Gastrocnemius medialis (tissue), 4 donors: ENCODE results near the gene GPR157. TPM values are rescaled to one million over a fixed set of nuclear protein-coding genes. Genes with fewer than 3 reads are reported as not detected.
A peak's percentile ranks its signal among the peaks of the same experiment; 100 is the strongest.

ENCODE experiments used
- ATAC-seq, 2 donors: fragments of 150-250 bp; one replicate each; pipeline ENCODE4 v1.9.1; 2016
- DNase-seq, 2 donors: peaks; one replicate each; pipeline ENCODE4 v3.0.0-alpha.2; 2019
- H3K27ac ChIP-seq, 4 donors: fragments of 200-600 bp; sonication (generic); 1 replicate in 1 of 4; 2 replicates in 3 of 4; pipeline ENCODE4 v1.5.1; 2016 to 2018; ENCODE audit warnings: mild to moderate bottlenecking in 2 of 4, moderate library complexity in 1 of 4
- H3K27me3 ChIP-seq, 3 donors: fragments of 200-600 bp; sonication (generic) in 2 of 3; 1 replicate in 1 of 3; 2 replicates in 2 of 3; pipeline versions ENCODE4 v1.5.1 to v1.6.0; 2016 to 2019; ENCODE audit warnings: mild to moderate bottlenecking in 1 of 3, moderate library complexity in 1 of 3
- H3K36me3 ChIP-seq, 2 donors: fragments of 200-600 bp; sonication (generic) in 1 of 2; one replicate each; pipeline ENCODE4 v1.5.1; 2017 to 2018
- H3K4me1 ChIP-seq, 2 donors: fragments of 200-600 bp; sonication (generic) in 1 of 2; one replicate each; pipeline ENCODE4 v1.5.1; 2016 to 2017; ENCODE audit warnings: mild to moderate bottlenecking in 2 of 2
- H3K4me3 ChIP-seq, 4 donors: fragments of 200-600 bp; sonication (generic) in 3 of 4; 1 replicate in 1 of 4; 2 replicates in 3 of 4; pipeline ENCODE4 v1.5.1; 2016 to 2019; ENCODE audit warnings: mild to moderate bottlenecking in 2 of 4
- H3K9me3 ChIP-seq, 3 donors: fragments of 200-600 bp; sonication (generic) in 2 of 3; 1 replicate in 1 of 3; 2 replicates in 2 of 3; pipeline ENCODE4 v1.5.1; 2016 to 2019
- POLR2A ChIP-seq, 2 donors: fragments of 450-650 bp; IDR thresholded peaks; one replicate each; pipeline ENCODE4 v1.6.1; 2017; ENCODE audit warnings: antibody characterized with exemption in 2 of 2, mild to moderate bottlenecking in 2 of 2, moderate library complexity in 2 of 2
- in situ Hi-C, 4 donors: fragments of 200-750 bp; cut with MboI; loops; one replicate each; pipeline versions ENCODE4 v1.15.0 to v1.8.0; 2017; ENCODE audit warnings: low sequenced_read_pairs in 4 of 4
- intact Hi-C: fragments of 100-400 bp; cut with DNase I; formaldehyde crosslinking; loops from one replicate; pipeline ENCODE4 v1.15.1; 2023; ENCODE audit warnings: low total_unique reads
- total RNA-seq, 4 donors: library from RNA; depleted of rRNA; stranded (reverse); fragments of >200 nt; gene quantifications; one replicate each; pipeline versions ENCODE4 v1.1.0 to v1.2.3, GENCODE V29; 2016
- TF ChIP-seq, protein P1 (sequence below), 5 experiments: fragments of 450-650 bp in 3 of 5; fragments of 200-600 bp in 2 of 5; sonication (generic) in 2 of 5; IDR thresholded peaks in 4 of 5; conservative IDR thresholded peaks in 1 of 5; 1 replicate in 4 of 5; 2 replicates in 1 of 5; pipeline ENCODE4 v1.5.1; 2016 to 2019; ENCODE audit warnings: antibody characterized with exemption in 5 of 5, mild to moderate bottlenecking in 3 of 5, moderate library complexity in 3 of 5

GPR157 gene
- total RNA-seq, 4 donors from 2014 or later = 12.9 to 38.1 (median 18.9) TPM

DNA sequence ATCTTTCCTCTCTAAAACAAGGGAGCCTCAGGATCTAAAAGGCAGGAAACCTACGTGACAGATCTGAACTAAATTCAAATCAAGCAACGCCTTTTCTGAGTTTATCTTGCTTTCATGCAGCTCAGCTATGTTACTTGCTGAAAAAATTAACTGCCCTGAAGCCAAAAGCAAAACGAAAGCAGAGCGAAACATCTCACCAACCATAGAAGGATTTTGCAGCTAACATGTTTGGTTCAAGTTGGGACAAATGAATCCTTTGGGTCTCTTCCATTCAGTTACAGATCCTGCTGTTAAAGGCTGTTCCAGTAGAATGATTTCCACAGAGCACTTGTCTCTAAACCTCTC is 59.9 kb downstream of the GPR157 start:
- Histone ChIP-seq H3K4me1 (peaks cover 59 to 60% of the 10 kb centered on the region in 2 donors), H3K27me3 (no peaks in the 10 kb centered on the region), H3K9me3 (no peaks in the 10 kb centered on the region), H3K27ac (peak overlapping the region; percentile 86 to 98 (median 92)), H3K36me3 (no peaks in the 10 kb centered on the region), H3K4me3 (peak overlapping the region; percentile 26 to 56 (median 32))
- no peak for TF ChIP-seq POLR2A (IDR thresholded peaks at IDR 0.05)
- TF ChIP-seq, protein P1, sequence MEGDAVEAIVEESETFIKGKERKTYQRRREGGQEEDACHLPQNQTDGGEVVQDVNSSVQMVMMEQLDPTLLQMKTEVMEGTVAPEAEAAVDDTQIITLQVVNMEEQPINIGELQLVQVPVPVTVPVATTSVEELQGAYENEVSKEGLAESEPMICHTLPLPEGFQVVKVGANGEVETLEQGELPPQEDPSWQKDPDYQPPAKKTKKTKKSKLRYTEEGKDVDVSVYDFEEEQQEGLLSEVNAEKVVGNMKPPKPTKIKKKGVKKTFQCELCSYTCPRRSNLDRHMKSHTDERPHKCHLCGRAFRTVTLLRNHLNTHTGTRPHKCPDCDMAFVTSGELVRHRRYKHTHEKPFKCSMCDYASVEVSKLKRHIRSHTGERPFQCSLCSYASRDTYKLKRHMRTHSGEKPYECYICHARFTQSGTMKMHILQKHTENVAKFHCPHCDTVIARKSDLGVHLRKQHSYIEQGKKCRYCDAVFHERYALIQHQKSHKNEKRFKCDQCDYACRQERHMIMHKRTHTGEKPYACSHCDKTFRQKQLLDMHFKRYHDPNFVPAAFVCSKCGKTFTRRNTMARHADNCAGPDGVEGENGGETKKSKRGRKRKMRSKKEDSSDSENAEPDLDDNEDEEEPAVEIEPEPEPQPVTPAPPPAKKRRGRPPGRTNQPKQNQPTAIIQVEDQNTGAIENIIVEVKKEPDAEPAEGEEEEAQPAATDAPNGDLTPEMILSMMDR (IDR thresholded peaks at IDR 0.05 in 4 of 5, conservative IDR thresholded peaks at IDR 0.05 in 1 of 5) = no peak
- intact Hi-C loops (loop anchor here (5.0 to 10.0 kb wide), 6 partner anchors 163 to 1054 kb away; partner anchors contain the start of genes ENO1 and H6PD), in situ Hi-C loops (no loop called here)
- ATAC-seq (peak in 1 of 2 donors; percentile 24), DNase-seq (no peak)

DNA sequence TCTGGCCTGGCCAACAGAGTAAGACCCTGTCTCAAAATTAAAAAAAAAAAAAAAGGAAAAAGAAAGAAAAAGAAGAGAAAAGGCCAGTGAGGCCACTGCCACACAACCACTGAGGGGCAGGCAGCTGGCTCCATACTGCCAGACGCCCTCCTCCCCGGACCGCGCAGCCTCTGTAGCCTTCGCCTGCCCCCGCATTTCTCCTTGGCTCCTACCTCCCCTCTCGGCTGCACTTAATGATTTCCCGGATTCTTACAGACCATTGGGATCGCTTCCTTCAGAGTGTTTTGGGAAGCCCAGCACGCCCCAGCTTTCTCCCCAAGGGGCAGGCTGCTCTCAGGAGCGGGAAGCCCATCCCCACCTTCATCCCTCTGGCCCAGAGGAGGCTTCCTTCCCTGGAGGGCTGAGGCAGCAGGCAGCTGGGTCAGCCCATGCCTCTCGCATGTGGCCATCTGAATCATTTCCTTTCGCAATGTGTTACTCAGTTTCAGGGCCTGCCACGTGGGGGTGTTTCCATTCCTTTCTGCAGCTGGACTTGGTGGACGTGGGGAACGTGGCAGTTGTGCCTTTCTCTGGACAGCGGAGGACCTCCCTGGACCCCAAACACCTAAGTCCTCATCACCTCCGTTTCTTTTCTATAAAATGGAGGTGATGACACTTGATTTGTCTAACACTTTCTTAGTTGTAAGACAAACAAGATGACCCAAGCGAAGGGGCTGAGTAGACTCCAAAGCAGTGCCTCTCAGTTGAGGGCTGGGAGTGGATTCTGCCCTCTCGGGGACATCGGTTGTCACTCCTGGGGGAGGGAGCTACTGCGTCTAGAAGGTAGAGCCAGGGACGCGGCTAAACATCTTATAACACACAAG is 61.7 kb downstream of the GPR157 start:
- H3K9me3 ChIP-seq = no peaks in the 10 kb centered on the region
- in situ Hi-C loops = no loop called here
- no peak overlapping the region for H3K4me3 ChIP-seq
- DNase-seq = peak; percentile 90 to 92
- peaks cover 61 to 62% of the 10 kb centered on the region in 2 donors for H3K4me1 ChIP-seq
- ATAC-seq = peak; percentile 54 to 64
- H3K27me3 ChIP-seq = no peaks in the 10 kb centered on the region
- H3K27ac ChIP-seq = peak overlapping the region; percentile 86 to 98 (median 92)
- intact Hi-C loops = loop anchor here (1.0 to 10.0 kb wide), 7 partner anchors 60 to 1052 kb away; partner anchors contain the start of genes ENO1 and H6PD
- TF ChIP-seq, protein P1 (IDR thresholded peaks at IDR 0.05 in 4 of 5, conservative IDR thresholded peaks at IDR 0.05 in 1 of 5) = no peak
- peak; percentile 80 to 86 for TF ChIP-seq POLR2A (IDR thresholded peaks at IDR 0.05)
- no peaks in the 10 kb centered on the region for H3K36me3 ChIP-seq

DNA sequence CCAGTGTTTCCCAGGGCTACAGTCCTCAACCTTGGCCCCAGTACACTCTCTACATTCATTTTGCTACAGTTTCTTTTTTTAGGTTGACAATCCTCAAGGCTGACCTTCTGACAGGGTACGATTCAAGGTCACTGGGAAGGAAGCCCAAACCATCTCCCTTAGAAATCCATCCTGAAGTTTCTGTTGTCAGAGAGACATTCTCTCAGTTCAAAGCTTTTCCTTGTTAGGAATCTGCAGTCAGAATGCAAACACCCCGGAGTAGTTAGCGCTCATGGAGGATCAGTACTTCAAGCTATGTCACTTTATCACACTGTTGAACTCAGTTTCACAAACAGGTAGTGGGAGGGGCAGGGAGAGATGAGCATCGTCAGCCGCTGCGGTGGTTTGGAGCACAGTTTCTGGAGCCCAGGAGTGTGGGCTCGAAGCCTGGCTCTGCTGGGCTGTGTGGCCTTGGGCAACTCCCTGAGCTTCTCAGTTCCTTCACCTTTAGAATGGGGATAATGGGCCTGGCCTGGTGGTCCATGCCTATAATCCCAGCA is 63.6 kb downstream of the GPR157 start:
- no peak for ATAC-seq
- Histone ChIP-seq H3K4me3 (no peak overlapping the region), H3K27me3 (no peaks in the 10 kb centered on the region), H3K27ac (peak overlapping the region; percentile 86 to 98 (median 92)), H3K36me3 (no peaks in the 10 kb centered on the region), H3K4me1 (peaks cover 75 to 77% of the 10 kb centered on the region in 2 donors), H3K9me3 (no peaks in the 10 kb centered on the region)
- in situ Hi-C loops (no loop called here), intact Hi-C loops (loop anchor here (5.0 to 10.0 kb wide), 6 partner anchors 167 to 1050 kb away; partner anchors contain the start of genes ENO1 and H6PD)
- peak in 1 of 2 donors; percentile 14 for TF ChIP-seq POLR2A (IDR thresholded peaks at IDR 0.05)
- TF ChIP-seq, protein P1 (IDR thresholded peaks at IDR 0.05 in 4 of 5, conservative IDR thresholded peaks at IDR 0.05 in 1 of 5) = no peak
- DNase-seq = no peak

DNA sequence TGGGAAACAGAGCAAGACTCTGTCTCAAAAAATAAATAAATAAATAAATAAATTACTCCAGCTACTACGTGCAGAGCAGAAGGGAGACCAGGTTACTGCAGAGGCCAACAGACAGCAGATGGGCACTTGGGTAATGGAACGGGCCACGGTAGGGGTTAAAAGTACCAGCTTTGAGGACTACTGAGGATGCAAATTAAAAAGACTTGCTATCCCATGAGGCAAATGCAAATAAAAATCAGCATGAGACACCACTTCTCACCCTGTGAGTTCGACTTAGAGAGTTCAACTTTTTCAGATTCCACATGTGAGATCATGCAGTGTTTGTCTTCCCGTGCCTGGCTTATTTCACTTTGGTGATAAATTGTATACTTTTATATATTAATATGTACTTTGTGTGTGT is 66.1 kb downstream of the GPR157 start:
- peaks cover 65 to 67% of the 10 kb centered on the region in 2 donors for H3K4me1 ChIP-seq
- no peak for TF ChIP-seq POLR2A (IDR thresholded peaks at IDR 0.05)
- TF ChIP-seq, protein P1 (IDR thresholded peaks at IDR 0.05 in 4 of 5, conservative IDR thresholded peaks at IDR 0.05 in 1 of 5) = no peak
- no peaks in the 10 kb centered on the region for H3K9me3 ChIP-seq
- H3K36me3 ChIP-seq = no peaks in the 10 kb centered on the region
- in situ Hi-C loops = no loop called here
- DNase-seq = peak in 1 of 2 donors; percentile 1
- ATAC-seq = no peak
- intact Hi-C loops = loop anchor here (10.0 kb wide), 4 partner anchors 372 to 1048 kb away; no protein-coding TSS in a partner anchor
- no peaks in the 10 kb centered on the region for H3K27me3 ChIP-seq
- no peak overlapping the region for H3K4me3 ChIP-seq
- peak overlapping the region; percentile 79 to 90 (median 88) for H3K27ac ChIP-seq
